Small intestine (tissue), 7 donors: Measurements from ENCODE around the gene HDAC8. TPM values are rescaled to one million over a fixed set of nuclear protein-coding genes. Genes with fewer than 3 reads are reported as not detected.
A peak's percentile ranks its signal among the peaks of the same experiment; 100 is the strongest.

Source experiments
- DNase-seq, 2 donors: peaks; one replicate each; pipeline versions ENCODE4 v3.0.0 to v3.0.0-alpha.2; 2013
- FAIRE-seq: peaks from 2 replicates; lab custom pipeline; 2012; peaks lifted over from hg19 to GRCh38; lab: Jason Lieb, UNC
- H3K27ac ChIP-seq, 3 donors: one replicate each; pipeline ENCODE4 v1.5.1; 2013; ENCODE audit warnings: low read length in 2 of 3, mild to moderate bottlenecking in 2 of 3, control low read depth in 1 of 3, inconsistent platforms in 1 of 3, low read depth in 1 of 3, moderate library complexity in 1 of 3
- H3K27me3 ChIP-seq, 3 donors: one replicate each; pipeline ENCODE4 v1.6.1; 2013; ENCODE audit warnings: low read length in 3 of 3, inconsistent platforms in 1 of 3; ENCODE audit not compliant: control insufficient read depth in 3 of 3, insufficient read depth in 3 of 3
- H3K36me3 ChIP-seq, 3 donors: one replicate each; pipeline ENCODE4 v1.6.1; 2013; ENCODE audit warnings: low read length in 3 of 3, inconsistent platforms in 1 of 3, low read depth in 1 of 3, mild to moderate bottlenecking in 1 of 3, moderate library complexity in 1 of 3; ENCODE audit not compliant: control insufficient read depth in 3 of 3, insufficient read depth in 2 of 3
- H3K4me1 ChIP-seq, 3 donors: one replicate each; pipeline ENCODE4 v1.6.1; 2013; ENCODE audit warnings: low read length in 2 of 3, inconsistent platforms in 1 of 3, low read depth in 1 of 3, mild to moderate bottlenecking in 1 of 3, moderate library complexity in 1 of 3; ENCODE audit not compliant: control insufficient read depth in 3 of 3, insufficient read depth in 2 of 3
- H3K4me3 ChIP-seq, 3 donors: one replicate each; pipeline ENCODE4 v1.5.1; 2013; ENCODE audit warnings: low read length in 3 of 3, control low read depth in 1 of 3, inconsistent platforms in 1 of 3, low read depth in 1 of 3, mild to moderate bottlenecking in 1 of 3, moderate library complexity in 1 of 3
- H3K9me3 ChIP-seq, 2 donors: one replicate each; pipeline ENCODE4 v1.6.1; 2013; ENCODE audit warnings: low read depth in 1 of 2, low read length in 1 of 2; ENCODE audit not compliant: control insufficient read depth in 2 of 2, insufficient read depth in 1 of 2
- WGBS, 3 donors: extraction: QIAGEN DNeasy Blood & Tissue Kit; methylation state at CpG; one replicate each; pipeline ENCODE4 v1.1.7; 2013; 5-methylcytosine and 5-hydroxymethylcytosine counted together
- polyA plus RNA-seq, 4 donors: library from polyadenylated mRNA; stranded (reverse) in 3 of 4; unstranded in 1 of 4; fragments of 200-250 nt in 3 of 4; fragments of 120-200 nt in 1 of 4; gene quantifications; one replicate each; pipeline versions ENCODE4 v1.2.1 to v1.2.3, GENCODE V29; 2013
- donor health status: healthy with polysubstance abuse.
- donor health status: control.
- donor health status: control.
- donor health status: Bipolar disorder and iron deficiency.
- donor health status: healthy.

The HDAC8 gene
- polyA plus RNA-seq, 4 donors: 11.3 to 24.7 (median 19.1) TPM

- Histone ChIP-seq H3K27ac (no peak overlapping the region), H3K4me1 (no peaks in the 10 kb centered on the region), H3K4me3 (no peak overlapping the region), H3K27me3 (no peaks in the 10 kb centered on the region), H3K9me3 (no peaks in the 10 kb centered on the region), H3K36me3 (peaks cover 0 to 12% (median 0%) of the 10 kb centered on the region in 3 donors)
- whole genome bisulfite sequencing, 3 donors: 66 to 97% (median 86%) methylated on average over 3 of the region's 3 CpGs
- FAIRE-seq: no peak
- no peak for DNase-seq
Measured at GRCh38 chrX:72352786-72353185, 219.9 kb downstream of the HDAC8 start.

GRCh38 chrX:72351606-72352334, 220.9 kb downstream of the HDAC8 start:
- Histone ChIP-seq H3K4me3 (no peak overlapping the region), H3K4me1 (no peaks in the 10 kb centered on the region), H3K9me3 (no peaks in the 10 kb centered on the region), H3K27ac (no peak overlapping the region), H3K27me3 (no peaks in the 10 kb centered on the region), H3K36me3 (peaks cover 0 to 12% (median 0%) of the 10 kb centered on the region in 3 donors)
- no peak for FAIRE-seq
- no peak for DNase-seq
- WGBS, 3 donors: 83 to 88% (median 85%) methylated on average over 5 to 8 of the region's 8 CpGs

- Histone ChIP-seq H3K36me3 (peaks cover 0 to 14% (median 0%) of the 10 kb centered on the region in 3 donors), H3K4me1 (no peaks in the 10 kb centered on the region), H3K9me3 (no peaks in the 10 kb centered on the region), H3K4me3 (no peak overlapping the region), H3K27me3 (no peaks in the 10 kb centered on the region), H3K27ac (no peak overlapping the region)
- DNase-seq (no peak), FAIRE-seq (no peak)
- WGBS, 3 donors: 53 to 86% (median 77%) methylated on average over 3 of the region's 3 CpGs
Measured at GRCh38 chrX:72349190-72349589, 223.5 kb downstream of the HDAC8 start.

- Histone ChIP-seq H3K27me3 (no peaks in the 10 kb centered on the region), H3K27ac (no peak overlapping the region), H3K9me3 (no peaks in the 10 kb centered on the region), H3K36me3 (peaks cover 0 to 14% (median 0%) of the 10 kb centered on the region in 3 donors), H3K4me1 (no peaks in the 10 kb centered on the region), H3K4me3 (no peak overlapping the region)
- FAIRE-seq: no peak
- 86 to 91% (median 91%) methylated on average over 5 of the region's 5 CpGs for WGBS, 3 donors
- no peak for DNase-seq
Measured at GRCh38 chrX:72348247-72348979, 224.2 kb downstream of the HDAC8 start.

GRCh38 chrX:72347366-72347765, 225.3 kb downstream of the HDAC8 start:
- DNase-seq (no peak), FAIRE-seq (no peak)
- no peak overlapping the region for H3K27ac ChIP-seq
- no peak overlapping the region for H3K4me3 ChIP-seq
- H3K9me3 ChIP-seq: no peaks in the 10 kb centered on the region
- H3K27me3 ChIP-seq: no peaks in the 10 kb centered on the region
- H3K4me1 ChIP-seq: no peaks in the 10 kb centered on the region
- peaks cover 0 to 14% (median 0%) of the 10 kb centered on the region in 3 donors for H3K36me3 ChIP-seq
- WGBS, 3 donors: 69 to 86% (median 75%) methylated on average over 2 of the region's 2 CpGs

GRCh38 chrX:72346302-72346949, 226.2 kb downstream of the HDAC8 start:
- no peaks in the 10 kb centered on the region for H3K27me3 ChIP-seq
- H3K36me3 ChIP-seq: peaks cover 0 to 10% (median 0%) of the 10 kb centered on the region in 3 donors
- no peak for DNase-seq
- H3K9me3 ChIP-seq: no peaks in the 10 kb centered on the region
- 71 to 90% (median 89%) methylated on average over 6 of the region's 6 CpGs for whole genome bisulfite sequencing, 3 donors
- no peak for FAIRE-seq
- no peak overlapping the region for H3K4me3 ChIP-seq
- no peak overlapping the region for H3K27ac ChIP-seq
- no peaks in the 10 kb centered on the region for H3K4me1 ChIP-seq

- 41 to 72% (median 59%) methylated on average over 2 of the region's 2 CpGs for WGBS, 3 donors
- H3K36me3 ChIP-seq: no peaks in the 10 kb centered on the region
- H3K27me3 ChIP-seq: no peaks in the 10 kb centered on the region
- H3K27ac ChIP-seq: no peak overlapping the region
- DNase-seq (peak in 1 of 2 donors; percentile 0), FAIRE-seq (no peak)
- no peaks in the 10 kb centered on the region for H3K4me1 ChIP-seq
- H3K9me3 ChIP-seq: no peaks in the 10 kb centered on the region
- no peak overlapping the region for H3K4me3 ChIP-seq
Measured at GRCh38 chrX:72340626-72341025, 232.0 kb downstream of the HDAC8 start.

- Histone ChIP-seq H3K36me3 (no peaks in the 10 kb centered on the region), H3K4me1 (no peaks in the 10 kb centered on the region), H3K9me3 (no peaks in the 10 kb centered on the region), H3K27ac (no peak overlapping the region), H3K4me3 (no peak overlapping the region), H3K27me3 (no peaks in the 10 kb centered on the region)
- FAIRE-seq (no peak), DNase-seq (no peak)
- 75 to 92% (median 76%) methylated on average over 7 of the region's 7 CpGs for WGBS, 3 donors
Measured at GRCh38 chrX:72340041-72340440, 232.6 kb downstream of the HDAC8 start.
